H1 (cell line): Measurements from ENCODE around the gene DNAJC10.

Experiments used
- CHD1 ChIP-seq: IDR thresholded peaks from 2 replicates; pipeline ENCODE4 v1.6.1; 2012; ENCODE audit warnings: low read depth, low read length, improper control_type of control experiment
- PHF8 ChIP-seq: fragments of 200-600 bp; sonication (generic); conservative IDR thresholded peaks from 2 replicates; pipeline ENCODE4 v1.7.1; 2012; ENCODE audit warnings: low read depth, mild to moderate bottlenecking, inconsistent platforms, low read length, moderate library complexity
- TF ChIP-seq, protein P1 (sequence below), 3 experiments: IDR thresholded peaks; 1 replicate in 2 of 3; 2 replicates in 1 of 3; pipeline versions ENCODE4 v1.5.1 to v1.6.1; 2011; ENCODE audit warnings: low read length in 3 of 3, mild to moderate bottlenecking in 3 of 3, inconsistent platforms in 2 of 3, low read depth in 1 of 3, moderate library complexity in 1 of 3; ENCODE audit not compliant: insufficient read depth in 1 of 3; ENCODE audit errors: control extremely low read depth in 1 of 3
- TF ChIP-seq, protein P2 (sequence below): fragments of 300-600 bp; sonication (generic); IDR thresholded peaks from 2 replicates; pipeline ENCODE4 v1.7.1; 2012; ENCODE audit warnings: low read length, moderate library complexity, mild to moderate bottlenecking, inconsistent platforms; ENCODE audit not compliant: insufficient replicate concordance

DNA sequence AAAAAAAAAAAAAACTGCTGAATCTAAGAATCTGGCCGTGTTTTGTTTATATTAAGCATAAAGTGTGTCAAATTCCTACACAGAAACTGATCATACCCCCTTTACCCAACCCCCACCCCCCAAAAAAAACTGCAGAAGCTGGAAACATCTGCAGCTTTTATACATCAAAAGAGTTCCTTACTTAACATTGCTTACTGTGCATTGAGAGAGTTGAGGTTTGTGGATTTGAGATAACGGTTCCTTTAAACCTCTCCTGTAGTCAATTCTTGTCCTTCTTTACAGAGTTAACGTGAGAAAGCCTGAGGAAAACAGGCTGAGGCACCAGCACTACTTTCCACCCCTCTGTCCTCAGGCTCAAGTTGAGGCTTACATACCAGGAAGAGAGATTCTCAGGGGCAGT lies 115.9 kb downstream of the DNAJC10 start:
- TF ChIP-seq, protein P1, sequence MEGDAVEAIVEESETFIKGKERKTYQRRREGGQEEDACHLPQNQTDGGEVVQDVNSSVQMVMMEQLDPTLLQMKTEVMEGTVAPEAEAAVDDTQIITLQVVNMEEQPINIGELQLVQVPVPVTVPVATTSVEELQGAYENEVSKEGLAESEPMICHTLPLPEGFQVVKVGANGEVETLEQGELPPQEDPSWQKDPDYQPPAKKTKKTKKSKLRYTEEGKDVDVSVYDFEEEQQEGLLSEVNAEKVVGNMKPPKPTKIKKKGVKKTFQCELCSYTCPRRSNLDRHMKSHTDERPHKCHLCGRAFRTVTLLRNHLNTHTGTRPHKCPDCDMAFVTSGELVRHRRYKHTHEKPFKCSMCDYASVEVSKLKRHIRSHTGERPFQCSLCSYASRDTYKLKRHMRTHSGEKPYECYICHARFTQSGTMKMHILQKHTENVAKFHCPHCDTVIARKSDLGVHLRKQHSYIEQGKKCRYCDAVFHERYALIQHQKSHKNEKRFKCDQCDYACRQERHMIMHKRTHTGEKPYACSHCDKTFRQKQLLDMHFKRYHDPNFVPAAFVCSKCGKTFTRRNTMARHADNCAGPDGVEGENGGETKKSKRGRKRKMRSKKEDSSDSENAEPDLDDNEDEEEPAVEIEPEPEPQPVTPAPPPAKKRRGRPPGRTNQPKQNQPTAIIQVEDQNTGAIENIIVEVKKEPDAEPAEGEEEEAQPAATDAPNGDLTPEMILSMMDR (IDR thresholded peaks at IDR 0.05; ENCODE audit: control extremely low read depth in 1 of 3, insufficient read depth in 1 of 3, low read depth in 1 of 3, low read length in 3 of 3), result no peak
- TF ChIP-seq CHD1 (no peak), PHF8 (no peak)
- TF ChIP-seq, protein P2, sequence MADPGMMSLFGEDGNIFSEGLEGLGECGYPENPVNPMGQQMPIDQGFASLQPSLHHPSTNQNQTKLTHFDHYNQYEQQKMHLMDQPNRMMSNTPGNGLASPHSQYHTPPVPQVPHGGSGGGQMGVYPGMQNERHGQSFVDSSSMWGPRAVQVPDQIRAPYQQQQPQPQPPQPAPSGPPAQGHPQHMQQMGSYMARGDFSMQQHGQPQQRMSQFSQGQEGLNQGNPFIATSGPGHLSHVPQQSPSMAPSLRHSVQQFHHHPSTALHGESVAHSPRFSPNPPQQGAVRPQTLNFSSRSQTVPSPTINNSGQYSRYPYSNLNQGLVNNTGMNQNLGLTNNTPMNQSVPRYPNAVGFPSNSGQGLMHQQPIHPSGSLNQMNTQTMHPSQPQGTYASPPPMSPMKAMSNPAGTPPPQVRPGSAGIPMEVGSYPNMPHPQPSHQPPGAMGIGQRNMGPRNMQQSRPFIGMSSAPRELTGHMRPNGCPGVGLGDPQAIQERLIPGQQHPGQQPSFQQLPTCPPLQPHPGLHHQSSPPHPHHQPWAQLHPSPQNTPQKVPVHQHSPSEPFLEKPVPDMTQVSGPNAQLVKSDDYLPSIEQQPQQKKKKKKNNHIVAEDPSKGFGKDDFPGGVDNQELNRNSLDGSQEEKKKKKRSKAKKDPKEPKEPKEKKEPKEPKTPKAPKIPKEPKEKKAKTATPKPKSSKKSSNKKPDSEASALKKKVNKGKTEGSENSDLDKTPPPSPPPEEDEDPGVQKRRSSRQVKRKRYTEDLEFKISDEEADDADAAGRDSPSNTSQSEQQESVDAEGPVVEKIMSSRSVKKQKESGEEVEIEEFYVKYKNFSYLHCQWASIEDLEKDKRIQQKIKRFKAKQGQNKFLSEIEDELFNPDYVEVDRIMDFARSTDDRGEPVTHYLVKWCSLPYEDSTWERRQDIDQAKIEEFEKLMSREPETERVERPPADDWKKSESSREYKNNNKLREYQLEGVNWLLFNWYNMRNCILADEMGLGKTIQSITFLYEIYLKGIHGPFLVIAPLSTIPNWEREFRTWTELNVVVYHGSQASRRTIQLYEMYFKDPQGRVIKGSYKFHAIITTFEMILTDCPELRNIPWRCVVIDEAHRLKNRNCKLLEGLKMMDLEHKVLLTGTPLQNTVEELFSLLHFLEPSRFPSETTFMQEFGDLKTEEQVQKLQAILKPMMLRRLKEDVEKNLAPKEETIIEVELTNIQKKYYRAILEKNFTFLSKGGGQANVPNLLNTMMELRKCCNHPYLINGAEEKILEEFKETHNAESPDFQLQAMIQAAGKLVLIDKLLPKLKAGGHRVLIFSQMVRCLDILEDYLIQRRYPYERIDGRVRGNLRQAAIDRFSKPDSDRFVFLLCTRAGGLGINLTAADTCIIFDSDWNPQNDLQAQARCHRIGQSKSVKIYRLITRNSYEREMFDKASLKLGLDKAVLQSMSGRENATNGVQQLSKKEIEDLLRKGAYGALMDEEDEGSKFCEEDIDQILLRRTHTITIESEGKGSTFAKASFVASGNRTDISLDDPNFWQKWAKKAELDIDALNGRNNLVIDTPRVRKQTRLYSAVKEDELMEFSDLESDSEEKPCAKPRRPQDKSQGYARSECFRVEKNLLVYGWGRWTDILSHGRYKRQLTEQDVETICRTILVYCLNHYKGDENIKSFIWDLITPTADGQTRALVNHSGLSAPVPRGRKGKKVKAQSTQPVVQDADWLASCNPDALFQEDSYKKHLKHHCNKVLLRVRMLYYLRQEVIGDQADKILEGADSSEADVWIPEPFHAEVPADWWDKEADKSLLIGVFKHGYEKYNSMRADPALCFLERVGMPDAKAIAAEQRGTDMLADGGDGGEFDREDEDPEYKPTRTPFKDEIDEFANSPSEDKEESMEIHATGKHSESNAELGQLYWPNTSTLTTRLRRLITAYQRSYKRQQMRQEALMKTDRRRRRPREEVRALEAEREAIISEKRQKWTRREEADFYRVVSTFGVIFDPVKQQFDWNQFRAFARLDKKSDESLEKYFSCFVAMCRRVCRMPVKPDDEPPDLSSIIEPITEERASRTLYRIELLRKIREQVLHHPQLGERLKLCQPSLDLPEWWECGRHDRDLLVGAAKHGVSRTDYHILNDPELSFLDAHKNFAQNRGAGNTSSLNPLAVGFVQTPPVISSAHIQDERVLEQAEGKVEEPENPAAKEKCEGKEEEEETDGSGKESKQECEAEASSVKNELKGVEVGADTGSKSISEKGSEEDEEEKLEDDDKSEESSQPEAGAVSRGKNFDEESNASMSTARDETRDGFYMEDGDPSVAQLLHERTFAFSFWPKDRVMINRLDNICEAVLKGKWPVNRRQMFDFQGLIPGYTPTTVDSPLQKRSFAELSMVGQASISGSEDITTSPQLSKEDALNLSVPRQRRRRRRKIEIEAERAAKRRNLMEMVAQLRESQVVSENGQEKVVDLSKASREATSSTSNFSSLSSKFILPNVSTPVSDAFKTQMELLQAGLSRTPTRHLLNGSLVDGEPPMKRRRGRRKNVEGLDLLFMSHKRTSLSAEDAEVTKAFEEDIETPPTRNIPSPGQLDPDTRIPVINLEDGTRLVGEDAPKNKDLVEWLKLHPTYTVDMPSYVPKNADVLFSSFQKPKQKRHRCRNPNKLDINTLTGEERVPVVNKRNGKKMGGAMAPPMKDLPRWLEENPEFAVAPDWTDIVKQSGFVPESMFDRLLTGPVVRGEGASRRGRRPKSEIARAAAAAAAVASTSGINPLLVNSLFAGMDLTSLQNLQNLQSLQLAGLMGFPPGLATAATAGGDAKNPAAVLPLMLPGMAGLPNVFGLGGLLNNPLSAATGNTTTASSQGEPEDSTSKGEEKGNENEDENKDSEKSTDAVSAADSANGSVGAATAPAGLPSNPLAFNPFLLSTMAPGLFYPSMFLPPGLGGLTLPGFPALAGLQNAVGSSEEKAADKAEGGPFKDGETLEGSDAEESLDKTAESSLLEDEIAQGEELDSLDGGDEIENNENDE, result no peak
